DMS 273 (cell line): ENCODE results near the gene RPL7A.
"Not testable (repeated sequence)": the region's sequence is repeated elsewhere in the genome, so short reads cannot be mapped to it uniquely, and the experiment has no call there.

Experiments used
- DNase-seq: peaks from one replicate; lab custom pipeline; 2025; ENCODE audit not compliant: unreplicated experiment; lab: John Stamatoyannopoulos, UW

Gene RPL7A

GRCh38 chr9:133327834-133328484 lies 20.1 kb upstream of the RPL7A start:
- DNase-seq = no peak

- peak; percentile 57 for DNase-seq
Observed at GRCh38 chr9:133329306-133330156, 18.5 kb upstream of the RPL7A start.

- no peak for DNase-seq
Observed at GRCh38 chr9:133331221-133331620, 16.8 kb upstream of the RPL7A start.

GRCh38 chr9:133331641-133332380 lies 16.2 kb upstream of the RPL7A start:
- DNase-seq = no peak

- no peak for DNase-seq
Observed at GRCh38 chr9:133332381-133332730, 15.7 kb upstream of the RPL7A start.

GRCh38 chr9:133333011-133333410 lies 15.0 kb upstream of the RPL7A start:
- no peak for DNase-seq

- no peak for DNase-seq
Observed at GRCh38 chr9:133333566-133333965, 14.5 kb upstream of the RPL7A start.

- DNase-seq = no peak
Observed at GRCh38 chr9:133334161-133334560, 13.9 kb upstream of the RPL7A start.

- not testable (repeated sequence) for DNase-seq
Observed at GRCh38 chr9:133334888-133335287, 13.1 kb upstream of the RPL7A start.

GRCh38 chr9:133335924-133336811 lies 11.8 kb upstream of the RPL7A start, which contains the start of gene SURF6:
TSS of gene SURF6 (minus strand) at chr9:133336188. CDS start at chr9:133336132, 56 bp downstream.
- DNase-seq = peak; percentile 97

- DNase-seq = no peak
Observed at GRCh38 chr9:133339641-133340040, 8.4 kb upstream of the RPL7A start.

- DNase-seq = no peak
Observed at GRCh38 chr9:133340256-133340655, 7.8 kb upstream of the RPL7A start.

GRCh38 chr9:133340916-133341315 lies 7.1 kb upstream of the RPL7A start:
- DNase-seq = no peak

- DNase-seq = peak; percentile 53
Observed at GRCh38 chr9:133341369-133342068, 6.5 kb upstream of the RPL7A start.

- DNase-seq = peak; percentile 53
Observed at GRCh38 chr9:133342069-133342406, 6.0 kb upstream of the RPL7A start.

- DNase-seq = peak; percentile 78
Observed at GRCh38 chr9:133342570-133342969, 5.4 kb upstream of the RPL7A start.

- DNase-seq = no peak
Observed at GRCh38 chr9:133344071-133344470, 3.9 kb upstream of the RPL7A start.

- no peak for DNase-seq
Observed at GRCh38 chr9:133344979-133345378, 3.0 kb upstream of the RPL7A start.

- no peak for DNase-seq
Observed at GRCh38 chr9:133345596-133345995, 2.4 kb upstream of the RPL7A start.
